Adrenal gland (tissue), 5 donors: ENCODE measurements around the gene VPS54.

ENCODE experiments used
- POLR2A ChIP-seq, 2 donors: fragments of 450-650 bp; IDR thresholded peaks; one replicate each; pipeline ENCODE4 v1.6.1; 2017; ENCODE audit warnings: antibody characterized with exemption in 2 of 2, mild to moderate bottlenecking in 2 of 2, moderate library complexity in 1 of 2
- TF ChIP-seq, protein P1 (sequence below), 6 experiments: fragments of 450-650 bp in 4 of 6; fragments of 200-600 bp in 2 of 6; sonication (generic) in 1 of 6; IDR thresholded peaks; 1 replicate in 5 of 6; 2 replicates in 1 of 6; pipeline versions ENCODE4 v1.5.1 to v1.8.0; 2016 to 2021; ENCODE audit warnings: antibody characterized with exemption in 6 of 6, mild to moderate bottlenecking in 2 of 6, moderate library complexity in 1 of 6
- donor health status: DM: no; HTN: no; CAD: no.

DNA sequence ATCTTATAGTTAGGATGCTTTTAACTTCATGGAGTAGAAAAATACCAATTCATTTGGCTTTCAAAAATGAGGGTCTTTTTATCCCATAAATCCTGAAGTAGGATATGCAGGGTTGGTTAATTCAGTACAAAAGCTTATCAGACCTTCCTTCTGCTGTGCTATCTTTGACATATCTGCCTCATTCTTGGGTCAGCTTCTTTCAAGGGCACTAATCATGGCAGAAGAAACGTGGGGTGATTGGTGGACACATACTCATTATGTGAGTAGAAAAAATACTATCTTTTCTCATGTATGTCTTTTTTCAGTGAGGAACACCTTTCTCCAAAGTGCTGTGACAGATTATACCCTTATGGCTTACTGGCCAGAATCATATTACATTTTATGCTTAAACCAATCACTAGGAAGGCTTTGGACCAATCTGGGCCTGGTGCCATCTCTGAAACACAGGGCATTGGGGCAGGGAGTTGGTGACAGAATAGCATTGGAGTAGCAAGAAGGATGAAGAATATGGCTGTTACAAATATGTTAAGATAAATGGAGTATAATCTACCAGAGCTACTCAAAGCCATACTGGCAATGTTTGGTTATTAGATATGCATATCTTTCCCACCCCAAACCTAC lies 167.4 kb downstream of the VPS54 start:
- TF ChIP-seq, protein P1, sequence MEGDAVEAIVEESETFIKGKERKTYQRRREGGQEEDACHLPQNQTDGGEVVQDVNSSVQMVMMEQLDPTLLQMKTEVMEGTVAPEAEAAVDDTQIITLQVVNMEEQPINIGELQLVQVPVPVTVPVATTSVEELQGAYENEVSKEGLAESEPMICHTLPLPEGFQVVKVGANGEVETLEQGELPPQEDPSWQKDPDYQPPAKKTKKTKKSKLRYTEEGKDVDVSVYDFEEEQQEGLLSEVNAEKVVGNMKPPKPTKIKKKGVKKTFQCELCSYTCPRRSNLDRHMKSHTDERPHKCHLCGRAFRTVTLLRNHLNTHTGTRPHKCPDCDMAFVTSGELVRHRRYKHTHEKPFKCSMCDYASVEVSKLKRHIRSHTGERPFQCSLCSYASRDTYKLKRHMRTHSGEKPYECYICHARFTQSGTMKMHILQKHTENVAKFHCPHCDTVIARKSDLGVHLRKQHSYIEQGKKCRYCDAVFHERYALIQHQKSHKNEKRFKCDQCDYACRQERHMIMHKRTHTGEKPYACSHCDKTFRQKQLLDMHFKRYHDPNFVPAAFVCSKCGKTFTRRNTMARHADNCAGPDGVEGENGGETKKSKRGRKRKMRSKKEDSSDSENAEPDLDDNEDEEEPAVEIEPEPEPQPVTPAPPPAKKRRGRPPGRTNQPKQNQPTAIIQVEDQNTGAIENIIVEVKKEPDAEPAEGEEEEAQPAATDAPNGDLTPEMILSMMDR (IDR thresholded peaks at IDR 0.05): no peak
- TF ChIP-seq POLR2A (IDR thresholded peaks at IDR 0.05): no peak
